GM19467 (cell line): ENCODE data around the gene VPS37B.
"Not testable (repeated sequence)": the region's sequence is repeated elsewhere in the genome, so short reads cannot be mapped to it uniquely, and the experiment has no call there.

Source experiments
- ATAC-seq: cut with Tn5 transposase; IDR thresholded peaks from one replicate; pipeline ENCODE4 v1.9.1; 2021; ENCODE audit warnings: mild to moderate bottlenecking, moderate library complexity; ENCODE audit not compliant: unreplicated experiment

The VPS37B gene

GRCh38 chr12:122884860-122885259 is 11.1 kb downstream of the VPS37B start:
- no peak for ATAC-seq

- no peak for ATAC-seq
Measured at GRCh38 chr12:122884091-122884826, 11.7 kb downstream of the VPS37B start.

GRCh38 chr12:122882908-122883558 is 12.9 kb downstream of the VPS37B start:
- ATAC-seq: no peak

DNA sequence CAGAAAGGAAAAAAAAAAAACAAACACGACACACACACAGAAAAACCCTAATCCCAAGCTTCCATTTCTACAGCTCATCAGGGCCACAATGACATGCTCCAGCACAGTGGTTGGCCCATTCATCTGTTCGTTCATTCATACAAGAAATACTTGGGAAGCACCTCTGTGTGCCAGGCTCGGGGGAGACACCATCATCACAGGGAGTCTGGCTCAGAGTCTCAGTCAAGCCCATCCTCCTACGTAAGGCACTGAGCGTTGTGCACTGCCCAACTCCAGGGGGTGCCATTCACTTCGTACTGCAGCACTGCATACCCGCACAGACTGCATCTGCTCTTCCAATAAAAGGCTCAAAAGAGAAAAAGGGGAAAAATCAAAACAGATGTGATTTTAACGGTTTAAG is 15.3 kb downstream of the VPS37B start:
- no peak for ATAC-seq

- ATAC-seq: no peak
Measured at GRCh38 chr12:122880155-122880667, 15.7 kb downstream of the VPS37B start.

GRCh38 chr12:122878780-122879612 is 16.9 kb downstream of the VPS37B start:
- ATAC-seq: no peak

GRCh38 chr12:122876731-122877130 is 19.2 kb downstream of the VPS37B start:
- no peak for ATAC-seq

GRCh38 chr12:122876281-122876680 is 19.6 kb downstream of the VPS37B start:
- not testable (repeated sequence) for ATAC-seq

DNA sequence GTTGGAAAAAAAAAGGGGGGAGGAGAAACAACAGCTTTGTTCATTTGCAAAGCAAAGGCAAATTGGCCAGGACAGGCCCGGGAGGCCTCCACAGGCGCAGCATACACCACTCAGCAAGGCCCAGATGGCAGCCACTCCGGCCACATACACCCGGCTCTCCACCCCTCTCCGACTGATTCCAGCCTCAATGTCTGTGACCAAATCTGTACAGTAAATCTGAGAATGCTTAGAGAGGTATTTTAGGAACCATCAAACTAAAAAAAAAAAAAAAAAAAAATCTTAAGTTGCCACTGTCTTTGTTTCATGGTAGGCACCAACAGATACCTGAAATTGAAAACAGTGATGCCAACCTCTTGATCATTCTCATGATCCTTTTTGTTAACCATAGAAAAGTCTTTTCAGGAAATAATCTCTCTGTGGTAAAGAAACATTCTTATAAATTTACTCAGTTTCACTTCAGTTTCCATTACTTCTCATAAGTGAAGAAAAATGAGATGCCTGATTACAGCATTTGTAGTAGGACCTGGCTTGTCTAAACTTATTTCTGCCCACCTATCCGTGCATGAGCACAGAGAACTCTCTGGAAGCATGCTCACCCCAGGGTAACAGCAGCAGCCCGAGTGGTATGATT is 20.2 kb downstream of the VPS37B start:
- no peak for ATAC-seq

GRCh38 chr12:122874081-122874480 is 21.8 kb downstream of the VPS37B start:
- no peak for ATAC-seq

DNA sequence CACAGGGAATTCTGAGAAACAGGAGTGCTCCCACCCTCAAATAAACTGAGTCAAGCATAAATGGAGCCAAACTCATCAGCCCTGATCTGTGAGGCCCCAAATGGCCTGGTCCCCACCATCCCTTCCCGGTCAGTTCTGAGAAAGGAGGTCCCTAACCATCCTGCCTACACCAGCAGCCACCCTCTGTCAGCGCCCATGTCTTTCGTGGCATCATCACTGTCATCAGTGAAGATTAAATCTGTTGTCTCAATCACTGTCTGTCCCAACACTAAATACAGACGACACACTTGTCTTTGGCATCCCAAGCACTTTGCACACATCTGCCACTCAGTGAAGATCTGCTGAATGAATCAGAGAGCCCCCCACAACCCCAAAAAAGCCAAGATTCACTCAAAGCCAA is 22.4 kb downstream of the VPS37B start:
- no peak for ATAC-seq

DNA sequence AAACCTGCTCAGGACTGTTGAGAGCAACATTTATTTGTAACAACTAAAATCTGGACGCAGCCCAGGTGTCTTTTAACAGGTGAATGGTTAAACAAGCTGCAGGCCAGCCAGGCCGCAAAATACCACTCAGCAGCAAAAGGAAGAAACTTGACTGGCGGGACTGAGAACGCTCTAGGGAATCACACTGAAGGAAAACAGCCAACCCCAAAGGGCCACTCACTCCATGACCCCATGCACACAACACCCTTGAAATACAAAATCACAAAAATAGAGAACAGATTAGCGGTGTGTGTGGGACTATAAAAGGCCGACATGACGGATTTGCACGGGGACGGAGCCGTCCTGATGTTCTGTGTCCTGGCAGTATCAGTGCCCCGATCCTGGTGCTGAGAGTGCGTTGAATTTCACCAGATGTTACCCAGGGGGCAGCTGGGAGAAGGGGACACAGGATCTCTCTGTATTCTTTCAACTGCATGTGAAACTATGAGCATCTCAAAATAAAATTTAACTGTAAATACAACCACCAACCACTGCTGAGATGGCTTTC is 23.0 kb downstream of the VPS37B start:
- no peak for ATAC-seq

DNA sequence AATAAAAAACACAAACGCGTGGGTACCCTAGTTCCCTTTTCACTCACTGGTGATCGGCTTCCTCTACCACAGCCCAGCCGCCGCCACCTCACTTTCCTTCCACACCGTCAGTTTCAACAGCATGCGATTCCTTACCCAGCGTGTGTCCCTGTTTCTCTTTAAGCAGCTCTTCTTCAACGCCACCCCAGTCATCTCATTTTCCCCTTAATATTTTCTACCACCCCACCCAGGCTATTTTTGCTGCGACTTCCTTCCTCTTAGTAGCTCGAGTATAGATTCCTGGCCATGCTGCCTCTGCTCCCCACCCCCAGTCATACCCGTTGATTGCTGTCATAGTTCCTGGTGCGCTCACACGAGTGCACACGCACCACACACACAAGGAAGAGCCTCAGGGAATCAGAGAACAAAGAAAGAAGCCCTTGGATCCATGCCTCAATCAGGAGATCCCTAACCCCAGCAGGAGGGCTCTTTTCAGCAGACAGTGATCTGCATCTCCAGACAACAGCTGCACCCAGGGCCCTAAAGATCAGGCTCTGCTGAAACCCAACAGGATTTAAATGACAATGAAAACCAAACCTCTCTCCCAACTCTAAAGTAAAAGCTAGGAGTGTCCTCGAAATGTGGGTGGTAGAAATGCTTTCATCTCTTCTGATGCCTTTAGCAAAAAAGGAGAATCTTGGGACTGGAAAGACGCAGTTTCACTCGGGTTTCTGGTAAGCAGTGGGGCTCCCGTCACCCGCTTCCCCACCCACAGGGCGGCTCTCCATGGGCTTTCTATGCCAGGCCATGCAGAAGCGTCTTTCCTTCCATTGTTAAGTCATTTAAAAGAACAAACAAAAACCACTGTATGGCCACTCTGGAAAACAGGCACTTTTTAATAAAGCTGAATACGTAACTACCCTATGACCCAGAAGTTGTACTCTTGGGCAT is 23.8 kb downstream of the VPS37B start:
- no peak for ATAC-seq

GRCh38 chr12:122870867-122871664 is 24.9 kb downstream of the VPS37B start:
- ATAC-seq: no peak

DNA sequence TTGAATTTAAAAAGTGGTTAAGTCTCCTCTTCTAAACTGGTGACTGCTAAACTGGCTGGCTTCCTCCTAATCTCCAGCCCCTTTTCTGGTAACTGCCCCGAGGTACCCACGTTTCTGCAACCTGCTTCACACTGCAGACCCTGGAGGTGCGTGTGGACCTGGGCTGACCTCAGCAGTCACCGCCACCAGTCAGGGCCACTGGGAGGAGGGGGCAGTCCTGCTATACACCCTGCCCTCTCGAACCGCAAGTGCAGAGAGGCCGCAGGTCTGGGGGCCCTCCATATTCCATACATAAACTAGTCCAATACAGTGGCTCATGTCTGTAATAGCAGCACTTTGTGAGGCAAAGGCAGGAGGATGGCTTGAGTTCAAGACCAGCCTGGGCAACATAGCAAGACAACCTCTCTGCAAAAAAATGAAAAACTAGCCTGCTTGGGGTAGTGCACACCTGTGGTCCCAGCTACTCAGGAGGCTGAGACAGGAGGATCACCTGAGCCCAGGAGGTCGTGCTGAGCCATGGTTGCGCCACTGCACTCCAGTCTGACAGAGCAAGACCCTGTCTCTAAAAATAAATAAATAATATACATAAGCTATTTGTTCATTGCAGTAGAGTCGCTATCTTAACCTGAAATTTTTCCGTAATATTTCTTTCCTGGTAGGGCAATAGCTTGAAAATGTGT is 25.6 kb downstream of the VPS37B start:
- no peak for ATAC-seq

DNA sequence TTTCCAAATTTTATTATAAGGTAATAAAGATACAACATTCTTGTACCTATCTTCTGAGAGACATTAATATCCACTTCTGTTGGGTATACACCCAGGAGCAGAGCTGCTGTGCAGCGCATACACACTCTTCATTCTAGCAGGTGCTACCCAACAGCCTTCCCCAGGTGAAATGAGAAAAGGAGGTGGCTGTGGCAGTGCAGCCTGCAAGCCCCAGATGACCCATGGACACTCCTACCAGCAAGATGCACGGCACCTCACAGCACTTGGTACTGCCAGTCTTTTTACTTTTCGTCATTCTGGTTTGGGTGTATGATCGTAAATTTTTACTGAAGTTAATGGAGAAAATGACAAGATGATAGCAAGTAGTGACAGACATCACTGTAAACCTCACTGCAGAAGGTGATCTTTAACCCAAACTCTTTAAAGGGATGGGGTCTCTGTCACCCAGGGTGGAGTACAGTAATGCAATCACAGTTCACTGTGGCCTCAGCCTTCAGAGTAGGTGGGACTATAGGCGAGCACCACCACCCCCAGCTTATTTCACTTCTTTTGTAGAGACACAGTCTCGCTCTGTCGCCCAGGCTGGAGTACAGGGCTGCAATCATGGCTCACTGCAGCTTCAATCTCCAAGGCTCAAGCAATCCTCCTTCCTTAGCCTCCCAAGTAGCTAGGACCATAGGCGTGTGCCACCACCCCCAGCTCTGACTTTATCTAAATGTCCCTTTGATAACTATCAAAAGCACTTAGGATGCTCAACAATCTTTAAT is 26.5 kb downstream of the VPS37B start:
- ATAC-seq: no peak

- ATAC-seq: no peak
Measured at GRCh38 chr12:122868471-122869177, 27.3 kb downstream of the VPS37B start.
